K562 (cell line): Measurements from ENCODE around the gene INTS6L. TPM values are rescaled to one million over a fixed set of nuclear protein-coding genes. Genes with fewer than 3 reads are reported as not detected.

Experiments used
- BMI1 ChIP-seq: fragments of 150-350 bp; IDR thresholded peaks from 2 replicates; pipeline ENCODE4 v1.6.1; 2014; ENCODE audit warnings: low read length
- HDAC8 ChIP-seq: fragments of 450-650 bp; IDR thresholded peaks from 2 replicates; pipeline ENCODE4 v1.6.1; 2016; ENCODE audit warnings: mild to moderate bottlenecking, missing genetic modification characterization, moderate library complexity, missing compliant biosample characterization
- KLF6 ChIP-seq: fragments of 250-450 bp; sonication (Bioruptor Pico); IDR thresholded peaks from 2 replicates; pipeline ENCODE4 v1.4.0; 2020; ENCODE audit warnings: mild to moderate bottlenecking, moderate library complexity, borderline replicate concordance
- PTBP1 ChIP-seq: fragments of 200-400 bp; formaldehyde crosslinking; IDR thresholded peaks from 2 replicates; pipeline ENCODE4 v1.6.1; 2017; ENCODE audit warnings: low read depth, low read length
- RBM22 ChIP-seq: fragments of 200-400 bp; formaldehyde crosslinking; IDR thresholded peaks from 2 replicates; pipeline ENCODE4 v1.6.1; 2018; ENCODE audit warnings: low read length, low read depth; ENCODE audit not compliant: poor library complexity, severe bottlenecking
- SMARCE1 ChIP-seq: fragments of 450-650 bp; IDR thresholded peaks from 2 replicates; pipeline ENCODE4 v1.7.1; 2016; ENCODE audit warnings: mild to moderate bottlenecking
- TOE1 ChIP-seq, 2 experiments: fragments of 450-650 bp in 1 of 2; sonication (generic) in 1 of 2; formaldehyde crosslinking in 1 of 2; IDR thresholded peaks; 2 replicates each; pipeline versions ENCODE4 v1.7.1 to v1.8.0; 2016 to 2022; ENCODE audit warnings: borderline replicate concordance in 2 of 2, mild to moderate bottlenecking in 2 of 2, antibody characterized with exemption in 1 of 2, inconsistent platforms in 1 of 2, low read depth in 1 of 2, missing genetic modification reagents in 1 of 2, moderate library complexity in 1 of 2
- ZNF583 ChIP-seq: fragments of 250-450 bp; sonication (Bioruptor Pico); IDR thresholded peaks from 2 replicates; pipeline ENCODE4 v1.4.0; 2020
- ZNF707 ChIP-seq: fragments of 250-450 bp; sonication (Bioruptor Pico); conservative IDR thresholded peaks from 2 replicates; pipeline ENCODE4 v1.8.0; 2022; ENCODE audit warnings: inconsistent platforms, mild to moderate bottlenecking, moderate library complexity
- ZNF778 ChIP-seq: fragments of 450-650 bp; formaldehyde crosslinking; IDR thresholded peaks from 2 replicates; pipeline ENCODE4 v1.4.0; 2020; ENCODE audit warnings: mild to moderate bottlenecking, moderate library complexity
- polyA plus RNA-seq, 8 experiments: library from polyadenylated mRNA; depleted of rRNA in 4 of 8; stranded (reverse) in 5 of 8; unstranded in 3 of 8; fragments of >200 nt; fragmentation: Nextera tagmentation in 2 of 8; fragmentation: Illumina TruSeq in 1 of 8; extraction: Ambion mirVana in 2 of 8; extraction: Trizol in 1 of 8; gene quantifications; 2 replicates each; pipeline versions ENCODE4 v1.2.1 to v1.2.3, GENCODE V29; 2011 to 2014; ENCODE audit warnings: inconsistent platforms in 1 of 8, missing spikeins in 1 of 8
- total RNA-seq, 7 experiments: library from RNA; depleted of rRNA in 6 of 7; stranded (reverse); fragments of >200 nt in 6 of 7; fragmentation: Illumina TruSeq in 2 of 7; extraction: Trizol in 2 of 7; gene quantifications; 2 replicates each; pipeline versions ENCODE4 v1.2.1 to v1.2.3, GENCODE V29; 2011 to 2021; ENCODE audit warnings: low replicate concordance in 1 of 7
- TF ChIP-seq, protein P1 (sequence below): fragments of 250-450 bp; sonication (Bioruptor Pico); IDR thresholded peaks from 2 replicates; pipeline ENCODE4 v1.4.0; 2020; ENCODE audit warnings: mild to moderate bottlenecking, moderate library complexity
- TF ChIP-seq, protein P2 (sequence below): fragments of 450-650 bp; IDR thresholded peaks from 2 replicates; pipeline ENCODE4 v1.6.1; 2016; ENCODE audit warnings: missing biosample characterization, missing genetic modification characterization
- TF ChIP-seq, protein P3 (sequence below), 2 experiments: fragments of 200-800 bp in 1 of 2; sonication (Bioruptor generic) in 1 of 2; sonication (generic) in 1 of 2; formaldehyde crosslinking in 1 of 2; IDR thresholded peaks in 1 of 2; conservative IDR thresholded peaks in 1 of 2; 2 replicates each; pipeline versions ENCODE4 v1.5.0 to v1.6.1; 2016 to 2020; ENCODE audit warnings: missing compliant biosample characterization in 1 of 2, missing genetic modification characterization in 1 of 2, missing genetic modification reagents in 1 of 2
- TF ChIP-seq, protein P4 (sequence below): fragments of 450-650 bp; IDR thresholded peaks from 2 replicates; pipeline ENCODE4 v1.6.1; 2016; ENCODE audit warnings: mild to moderate bottlenecking
- TF ChIP-seq, protein P5 (sequence below): sonication (generic); formaldehyde crosslinking; IDR thresholded peaks from 2 replicates; pipeline ENCODE4 v1.8.1; 2023; ENCODE audit warnings: mild to moderate bottlenecking, missing genetic modification reagents
- TF ChIP-seq, protein P6 (sequence below): sonication (generic); formaldehyde crosslinking; IDR thresholded peaks from 2 replicates; pipeline ENCODE4 v1.8.0; 2023; ENCODE audit warnings: mild to moderate bottlenecking, missing genetic modification reagents

INTS6L gene
- total and polyA plus RNA-seq, 9 of the 15 experiments (the other 6 are each of a cell fraction or from before 2014, with no cell fraction given) = 6.1 to 44.9 (median 21.9) TPM

DNA sequence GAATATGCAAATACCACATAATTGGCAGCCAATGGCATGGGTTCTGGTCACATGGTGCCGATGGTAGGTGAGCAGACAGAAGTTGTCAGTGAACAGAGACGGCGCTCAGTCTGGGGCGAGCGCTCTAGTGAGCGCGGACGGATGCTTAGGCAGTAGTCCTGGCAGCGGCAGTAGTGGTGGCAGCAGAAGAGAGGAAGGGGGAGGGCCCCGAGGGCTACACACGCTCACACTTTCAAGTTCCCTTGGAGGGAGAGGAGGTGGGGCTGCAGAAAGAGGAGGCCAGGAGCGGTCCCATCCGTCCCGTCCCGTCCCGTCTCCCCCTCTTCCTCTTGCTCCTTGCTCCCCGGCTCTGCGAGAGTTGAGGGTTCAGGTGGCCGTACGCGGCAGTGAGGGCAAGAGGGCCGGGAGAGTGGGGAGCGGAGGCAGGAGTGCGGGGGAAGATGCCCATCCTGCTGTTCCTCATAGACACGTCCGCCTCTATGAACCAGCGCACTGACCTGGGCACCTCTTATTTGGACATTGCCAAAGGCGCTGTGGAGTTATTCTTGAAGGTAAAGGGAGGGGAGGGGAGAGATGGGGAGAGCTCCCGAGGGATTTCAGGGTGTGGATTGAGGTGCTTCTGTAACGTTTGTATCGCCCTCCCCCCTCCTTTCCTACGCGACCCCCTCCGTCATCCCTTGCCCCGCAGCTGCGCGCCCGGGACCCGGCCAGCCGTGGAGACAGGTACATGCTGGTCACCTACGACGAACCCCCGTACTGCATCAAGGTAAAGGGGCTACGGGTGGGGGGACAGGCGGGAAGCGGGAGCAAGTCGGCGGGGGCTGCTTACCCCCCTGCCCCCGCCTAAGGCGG is at the start of gene INTS6L (continued):
- TF ChIP-seq KLF6 (CRISPR knock-in tag) = no peak
- no peak for TF ChIP-seq HDAC8 (tag)
- no peak for TF ChIP-seq SMARCE1
- TF ChIP-seq PTBP1 = no peak
- no peak for TF ChIP-seq RBM22
- TF ChIP-seq, protein P1, sequence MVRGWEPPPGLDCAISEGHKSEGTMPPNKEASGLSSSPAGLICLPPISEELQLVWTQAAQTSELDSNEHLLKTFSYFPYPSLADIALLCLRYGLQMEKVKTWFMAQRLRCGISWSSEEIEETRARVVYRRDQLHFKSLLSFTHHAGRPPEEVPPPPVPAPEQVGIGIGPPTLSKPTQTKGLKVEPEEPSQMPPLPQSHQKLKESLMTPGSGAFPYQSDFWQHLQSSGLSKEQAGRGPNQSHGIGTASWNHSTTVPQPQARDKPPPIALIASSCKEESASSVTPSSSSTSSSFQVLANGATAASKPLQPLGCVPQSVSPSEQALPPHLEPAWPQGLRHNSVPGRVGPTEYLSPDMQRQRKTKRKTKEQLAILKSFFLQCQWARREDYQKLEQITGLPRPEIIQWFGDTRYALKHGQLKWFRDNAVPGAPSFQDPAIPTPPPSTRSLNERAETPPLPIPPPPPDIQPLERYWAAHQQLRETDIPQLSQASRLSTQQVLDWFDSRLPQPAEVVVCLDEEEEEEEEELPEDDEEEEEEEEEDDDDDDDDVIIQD (CRISPR knock-in tag) = no peak
- TF ChIP-seq ZNF707 (CRISPR knock-in tag) = no peak
- TF ChIP-seq, protein P2, sequence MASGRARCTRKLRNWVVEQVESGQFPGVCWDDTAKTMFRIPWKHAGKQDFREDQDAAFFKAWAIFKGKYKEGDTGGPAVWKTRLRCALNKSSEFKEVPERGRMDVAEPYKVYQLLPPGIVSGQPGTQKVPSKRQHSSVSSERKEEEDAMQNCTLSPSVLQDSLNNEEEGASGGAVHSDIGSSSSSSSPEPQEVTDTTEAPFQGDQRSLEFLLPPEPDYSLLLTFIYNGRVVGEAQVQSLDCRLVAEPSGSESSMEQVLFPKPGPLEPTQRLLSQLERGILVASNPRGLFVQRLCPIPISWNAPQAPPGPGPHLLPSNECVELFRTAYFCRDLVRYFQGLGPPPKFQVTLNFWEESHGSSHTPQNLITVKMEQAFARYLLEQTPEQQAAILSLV (tag) = no peak
- no peak for TF ChIP-seq BMI1
- TF ChIP-seq ZNF778 (CRISPR knock-in tag) = no peak
- TF ChIP-seq, protein P3, sequence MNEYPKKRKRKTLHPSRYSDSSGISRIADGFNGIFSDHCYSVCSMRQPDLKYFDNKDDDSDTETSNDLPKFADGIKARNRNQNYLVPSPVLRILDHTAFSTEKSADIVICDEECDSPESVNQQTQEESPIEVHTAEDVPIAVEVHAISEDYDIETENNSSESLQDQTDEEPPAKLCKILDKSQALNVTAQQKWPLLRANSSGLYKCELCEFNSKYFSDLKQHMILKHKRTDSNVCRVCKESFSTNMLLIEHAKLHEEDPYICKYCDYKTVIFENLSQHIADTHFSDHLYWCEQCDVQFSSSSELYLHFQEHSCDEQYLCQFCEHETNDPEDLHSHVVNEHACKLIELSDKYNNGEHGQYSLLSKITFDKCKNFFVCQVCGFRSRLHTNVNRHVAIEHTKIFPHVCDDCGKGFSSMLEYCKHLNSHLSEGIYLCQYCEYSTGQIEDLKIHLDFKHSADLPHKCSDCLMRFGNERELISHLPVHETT (CRISPR knock-in tag; conservative IDR thresholded peaks at IDR 0.05 in 1 of 2, IDR thresholded peaks at IDR 0.05 in 1 of 2) = no peak
- TF ChIP-seq ZNF583 = no peak
- TF ChIP-seq, protein P4, sequence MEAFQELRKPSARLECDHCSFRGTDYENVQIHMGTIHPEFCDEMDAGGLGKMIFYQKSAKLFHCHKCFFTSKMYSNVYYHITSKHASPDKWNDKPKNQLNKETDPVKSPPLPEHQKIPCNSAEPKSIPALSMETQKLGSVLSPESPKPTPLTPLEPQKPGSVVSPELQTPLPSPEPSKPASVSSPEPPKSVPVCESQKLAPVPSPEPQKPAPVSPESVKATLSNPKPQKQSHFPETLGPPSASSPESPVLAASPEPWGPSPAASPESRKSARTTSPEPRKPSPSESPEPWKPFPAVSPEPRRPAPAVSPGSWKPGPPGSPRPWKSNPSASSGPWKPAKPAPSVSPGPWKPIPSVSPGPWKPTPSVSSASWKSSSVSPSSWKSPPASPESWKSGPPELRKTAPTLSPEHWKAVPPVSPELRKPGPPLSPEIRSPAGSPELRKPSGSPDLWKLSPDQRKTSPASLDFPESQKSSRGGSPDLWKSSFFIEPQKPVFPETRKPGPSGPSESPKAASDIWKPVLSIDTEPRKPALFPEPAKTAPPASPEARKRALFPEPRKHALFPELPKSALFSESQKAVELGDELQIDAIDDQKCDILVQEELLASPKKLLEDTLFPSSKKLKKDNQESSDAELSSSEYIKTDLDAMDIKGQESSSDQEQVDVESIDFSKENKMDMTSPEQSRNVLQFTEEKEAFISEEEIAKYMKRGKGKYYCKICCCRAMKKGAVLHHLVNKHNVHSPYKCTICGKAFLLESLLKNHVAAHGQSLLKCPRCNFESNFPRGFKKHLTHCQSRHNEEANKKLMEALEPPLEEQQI = no peak
- TF ChIP-seq, protein P5, sequence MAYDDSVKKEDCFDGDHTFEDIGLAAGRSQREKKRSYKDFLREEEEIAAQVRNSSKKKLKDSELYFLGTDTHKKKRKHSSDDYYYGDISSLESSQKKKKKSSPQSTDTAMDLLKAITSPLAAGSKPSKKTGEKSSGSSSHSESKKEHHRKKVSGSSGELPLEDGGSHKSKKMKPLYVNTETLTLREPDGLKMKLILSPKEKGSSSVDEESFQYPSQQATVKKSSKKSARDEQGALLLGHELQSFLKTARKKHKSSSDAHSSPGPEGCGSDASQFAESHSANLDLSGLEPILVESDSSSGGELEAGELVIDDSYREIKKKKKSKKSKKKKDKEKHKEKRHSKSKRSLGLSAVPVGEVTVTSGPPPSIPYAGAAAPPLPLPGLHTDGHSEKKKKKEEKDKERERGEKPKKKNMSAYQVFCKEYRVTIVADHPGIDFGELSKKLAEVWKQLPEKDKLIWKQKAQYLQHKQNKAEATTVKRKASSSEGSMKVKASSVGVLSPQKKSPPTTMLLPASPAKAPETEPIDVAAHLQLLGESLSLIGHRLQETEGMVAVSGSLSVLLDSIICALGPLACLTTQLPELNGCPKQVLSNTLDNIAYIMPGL (CRISPR knock-in tag) = no peak
- peak; percentile 72; the same call in 1 of the 2 replicates for TF ChIP-seq TOE1 (IDR thresholded peaks at IDR 0.05; ENCODE audit: borderline replicate concordance)
- TF ChIP-seq TOE1 (CRISPR knock-in tag; IDR thresholded peaks at IDR 0.05; ENCODE audit: borderline replicate concordance, low read depth) = no peak
- TF ChIP-seq, protein P6, sequence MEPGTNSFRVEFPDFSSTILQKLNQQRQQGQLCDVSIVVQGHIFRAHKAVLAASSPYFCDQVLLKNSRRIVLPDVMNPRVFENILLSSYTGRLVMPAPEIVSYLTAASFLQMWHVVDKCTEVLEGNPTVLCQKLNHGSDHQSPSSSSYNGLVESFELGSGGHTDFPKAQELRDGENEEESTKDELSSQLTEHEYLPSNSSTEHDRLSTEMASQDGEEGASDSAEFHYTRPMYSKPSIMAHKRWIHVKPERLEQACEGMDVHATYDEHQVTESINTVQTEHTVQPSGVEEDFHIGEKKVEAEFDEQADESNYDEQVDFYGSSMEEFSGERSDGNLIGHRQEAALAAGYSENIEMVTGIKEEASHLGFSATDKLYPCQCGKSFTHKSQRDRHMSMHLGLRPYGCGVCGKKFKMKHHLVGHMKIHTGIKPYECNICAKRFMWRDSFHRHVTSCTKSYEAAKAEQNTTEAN (CRISPR knock-in tag) = no peak
